ENCODE results near the gene KCNG2.

Gene KCNG2

GRCh38 chr18:79903071-79903635, 105.4 kb downstream of the KCNG2 start:
- H3K27ac ChIP-seq: no peak overlapping the region
- no peak for TF ChIP-seq CTCF (conservative IDR thresholded peaks at IDR 0.05)

DNA sequence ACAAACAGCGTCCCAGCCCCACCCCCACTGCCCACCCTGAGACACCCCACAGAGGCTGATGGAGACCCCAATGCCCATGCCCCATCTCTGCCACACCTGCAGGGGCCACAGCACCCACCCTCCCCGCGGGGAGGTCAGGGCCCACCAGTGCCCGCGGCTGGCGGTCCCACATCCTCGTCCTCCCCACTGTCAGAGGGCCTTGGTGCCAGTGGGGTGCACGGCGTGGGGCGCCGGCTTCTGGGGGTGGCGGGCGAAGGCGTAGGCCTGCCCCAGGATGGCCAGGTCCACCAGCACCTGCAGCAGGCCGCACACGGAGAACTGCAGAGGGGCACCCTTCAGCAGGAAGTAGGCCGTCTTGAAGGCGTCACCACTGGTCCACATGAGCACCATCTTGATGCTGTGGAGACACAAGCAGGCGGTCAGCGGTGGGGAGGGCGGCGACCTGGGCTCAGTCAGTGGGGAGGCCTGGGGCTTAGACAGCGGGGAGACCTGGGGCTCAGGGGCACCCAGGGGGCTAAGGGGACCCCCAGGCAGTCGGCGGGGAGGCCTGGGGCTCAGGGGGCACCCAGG, 106.1 kb downstream of the KCNG2 start:
- no peak for TF ChIP-seq CTCF (conservative IDR thresholded peaks at IDR 0.05)
- H3K27ac ChIP-seq: no peak overlapping the region

DNA sequence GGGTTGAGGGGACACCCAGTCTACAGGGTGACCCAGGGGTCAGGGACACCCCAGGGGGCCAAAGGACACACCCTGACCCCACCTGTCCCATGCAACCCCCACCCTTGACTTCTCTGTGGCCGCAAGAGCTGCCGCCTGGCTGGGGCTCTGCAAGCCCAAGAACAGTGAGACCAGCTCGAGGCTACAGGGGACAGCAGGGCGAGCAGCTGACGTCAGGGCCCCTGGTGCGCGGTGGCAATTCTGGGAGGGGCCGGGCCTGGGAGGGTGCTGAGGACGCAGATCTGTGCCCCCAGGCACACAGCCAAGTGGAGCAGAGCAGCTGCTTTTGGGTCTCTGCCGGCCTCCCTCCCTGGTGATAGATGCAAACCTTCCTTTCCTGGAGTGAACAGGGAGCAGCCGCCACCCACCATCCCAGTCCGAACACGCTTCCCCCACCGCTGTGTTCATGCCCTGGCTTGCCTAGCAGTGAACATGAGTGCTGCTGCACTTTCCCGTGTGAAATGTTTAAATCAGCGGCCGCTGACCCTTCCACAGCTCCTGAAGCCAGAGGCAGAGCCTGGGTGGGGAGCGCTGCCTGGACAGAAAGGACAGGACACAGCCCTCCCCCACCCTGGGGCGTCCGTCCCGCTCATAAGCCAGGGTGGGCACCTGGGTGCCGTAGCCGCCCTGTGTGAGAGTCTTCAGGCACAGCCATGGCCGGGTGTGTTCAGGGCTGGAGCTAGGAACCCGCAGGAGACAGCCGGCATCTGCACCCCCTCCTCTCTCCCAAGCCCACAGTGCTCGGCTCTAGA, 106.8 kb downstream of the KCNG2 start:
- no peak for TF ChIP-seq CTCF (conservative IDR thresholded peaks at IDR 0.05)
- H3K27ac ChIP-seq: no peak overlapping the region

GRCh38 chr18:79905389-79905911, 107.7 kb downstream of the KCNG2 start:
- no peak overlapping the region for H3K27ac ChIP-seq
- no peak for TF ChIP-seq CTCF (conservative IDR thresholded peaks at IDR 0.05)

- no peak for TF ChIP-seq CTCF (conservative IDR thresholded peaks at IDR 0.05)
- no peak overlapping the region for H3K27ac ChIP-seq
Observed at GRCh38 chr18:79905993-79906392, 108.3 kb downstream of the KCNG2 start.

DNA sequence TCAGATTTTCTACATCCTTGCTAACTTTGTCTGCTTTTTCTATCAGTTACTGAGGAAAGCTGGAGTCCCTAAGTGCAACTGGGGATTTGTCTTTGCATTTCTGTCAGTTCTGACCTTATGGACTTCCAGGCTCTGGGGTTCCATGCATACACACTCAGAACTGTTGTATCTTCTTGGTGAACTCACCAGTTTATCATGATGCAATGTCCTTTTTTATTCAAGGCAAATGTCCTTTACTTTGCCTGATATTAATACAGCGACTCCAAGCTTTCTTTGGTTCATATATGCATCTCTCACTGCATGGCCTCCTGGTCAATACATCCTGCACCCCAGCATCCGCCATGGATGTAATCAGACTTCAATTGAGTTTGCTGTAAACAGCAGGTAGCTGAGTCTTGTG, 109.0 kb downstream of the KCNG2 start:
- H3K27ac ChIP-seq: no peak overlapping the region
- TF ChIP-seq CTCF (conservative IDR thresholded peaks at IDR 0.05): no peak

- no peak for TF ChIP-seq CTCF (conservative IDR thresholded peaks at IDR 0.05)
- no peak overlapping the region for H3K27ac ChIP-seq
Observed at GRCh38 chr18:79910563-79911343, 113.0 kb downstream of the KCNG2 start.

All from VCaP (cell line).